GM12892 (cell line): ENCODE measurements around the gene ANXA3.

ENCODE experiments used
- POLR2A ChIP-seq: IDR thresholded peaks from 2 replicates; pipeline ENCODE4 v1.6.1; 2011; ENCODE audit warnings: low read depth, low read length, control low read depth
- TAF1 ChIP-seq: IDR thresholded peaks from 2 replicates; pipeline ENCODE4 v1.6.1; 2011; ENCODE audit warnings: low read depth, mild to moderate bottlenecking, control low read depth, low read length, borderline replicate concordance

GRCh38 chr4:78562687-78563086 is 11.1 kb downstream of the ANXA3 start:
- TF ChIP-seq POLR2A, result no peak
- TF ChIP-seq TAF1, result no peak
